Stimulated activated CD8-positive, alpha-beta memory T cell treated with anti-CD3 and anti-CD28 coated beads, Interleukin-12 subunit alpha, Interleukin-12 subunit beta, amount 100 ng/mL, for 24 hours (primary cell): Measurements from ENCODE around the gene SAP25.
"Not testable (repeated sequence)": the region's sequence is repeated elsewhere in the genome, so short reads cannot be mapped to it uniquely, and the experiment has no call there.

Experiments
- DNase-seq: peaks from one replicate; pipeline ENCODE4 v3.0.0-alpha.2; 2020; ENCODE audit errors: extremely low read depth

Gene SAP25

GRCh38 chr7:100575746-100576383 lies 2.2 kb upstream of the SAP25 start:
- no peak for DNase-seq

- DNase-seq = no peak
Observed at GRCh38 chr7:100575206-100575631, 1.5 kb upstream of the SAP25 start.

GRCh38 chr7:100574362-100575205 lies 884 bp upstream of the SAP25 start:
- DNase-seq = no peak

- DNase-seq = no peak
Observed at GRCh38 chr7:100572949-100573675, 588 bp downstream of the SAP25 start.

GRCh38 chr7:100572281-100572948 lies 1.3 kb downstream of the SAP25 start:
- no peak for DNase-seq

GRCh38 chr7:100571829-100572116 lies 1.9 kb downstream of the SAP25 start:
- DNase-seq = no peak

GRCh38 chr7:100570954-100571828 lies 2.5 kb downstream of the SAP25 start:
- DNase-seq = no peak

GRCh38 chr7:100568896-100569844 lies 4.5 kb downstream of the SAP25 start:
- DNase-seq = no peak

GRCh38 chr7:100568176-100568895 lies 5.4 kb downstream of the SAP25 start:
- DNase-seq = no peak

- DNase-seq = no peak
Observed at GRCh38 chr7:100567751-100568175, 5.9 kb downstream of the SAP25 start.

GRCh38 chr7:100567031-100567730 lies 6.5 kb downstream of the SAP25 start:
- DNase-seq = no peak

GRCh38 chr7:100566018-100566531 lies 7.6 kb downstream of the SAP25 start:
- no peak for DNase-seq

- no peak for DNase-seq
Observed at GRCh38 chr7:100565133-100565571, 8.5 kb downstream of the SAP25 start.

- DNase-seq = not testable (repeated sequence)
Observed at GRCh38 chr7:100564405-100564804, 9.3 kb downstream of the SAP25 start.

GRCh38 chr7:100563809-100564400 lies 9.8 kb downstream of the SAP25 start:
- peak; percentile 59 for DNase-seq

- no peak for DNase-seq
Observed at GRCh38 chr7:100563100-100563564, 10.6 kb downstream of the SAP25 start.

GRCh38 chr7:100562195-100563099 lies 11.3 kb downstream of the SAP25 start:
- DNase-seq = no peak
